Breast epithelium (tissue), 4 donors: ENCODE data around the gene SLC26A2. TPM values are rescaled to one million over a fixed set of nuclear protein-coding genes. Genes with fewer than 3 reads are reported as not detected.

Experiments
- DNase-seq, 2 donors: peaks; one replicate each; pipeline ENCODE4 v3.0.0-alpha.2; 2019; ENCODE audit warnings: low spot score in 2 of 2
- H3K27ac ChIP-seq, 2 donors: fragments of 200-600 bp; sonication (generic) in 1 of 2; one replicate each; pipeline ENCODE4 v1.5.1; 2016 to 2019; ENCODE audit warnings: mild to moderate bottlenecking in 1 of 2
- H3K27me3 ChIP-seq, 2 donors: fragments of 200-600 bp; sonication (generic) in 1 of 2; one replicate each; pipeline versions ENCODE4 v1.5.1 to v1.6.0; 2017 to 2019; ENCODE audit warnings: control low read depth in 1 of 2, mild to moderate bottlenecking in 1 of 2
- H3K36me3 ChIP-seq: fragments of 200-600 bp; one replicate; pipeline ENCODE4 v1.5.1; 2019
- H3K4me1 ChIP-seq, 2 donors: fragments of 200-600 bp; sonication (generic); one replicate each; pipeline ENCODE4 v1.5.1; 2016 to 2019; ENCODE audit warnings: control low read depth in 1 of 2
- H3K4me3 ChIP-seq, 3 donors: fragments of 200-600 bp; sonication (generic); 1 replicate in 2 of 3; 2 replicates in 1 of 3; pipeline ENCODE4 v1.5.1; 2016 to 2019; ENCODE audit warnings: mild to moderate bottlenecking in 3 of 3, moderate library complexity in 2 of 3
- H3K9me3 ChIP-seq, 2 donors: fragments of 200-600 bp; sonication (generic) in 1 of 2; one replicate each; pipeline ENCODE4 v1.5.1; 2016 to 2019; ENCODE audit warnings: control low read depth in 1 of 2
- POLR2A ChIP-seq: fragments of 450-650 bp; IDR thresholded peaks from one replicate; pipeline ENCODE4 v1.6.1; 2016; ENCODE audit warnings: antibody characterized with exemption, mild to moderate bottlenecking, moderate library complexity
- POLR2AphosphoS5 ChIP-seq, 3 donors: sonication (generic); formaldehyde crosslinking; IDR thresholded peaks; one replicate each; pipeline ENCODE4 v1.6.1; 2017; ENCODE audit warnings: antibody characterized with exemption in 3 of 3
- intact Hi-C: fragments of 100-400 bp; cut with DNase I; formaldehyde crosslinking; loops from one replicate; pipeline ENCODE4 v1.15.1; 2023; ENCODE audit warnings: low total_unique reads
- total RNA-seq, 3 donors: library from RNA; depleted of rRNA; stranded (reverse); fragments of >200 nt; gene quantifications; one replicate each; pipeline ENCODE4 v1.1.0, GENCODE V29; 2016
- TF ChIP-seq, protein P1 (sequence below), 3 donors: fragments of 450-650 bp; IDR thresholded peaks; one replicate each; pipeline ENCODE4 v1.5.1; 2016 to 2017; ENCODE audit warnings: antibody characterized with exemption in 3 of 3, mild to moderate bottlenecking in 3 of 3, moderate library complexity in 3 of 3

Gene SLC26A2
- total RNA-seq, 3 donors from 2014 or later, result 10.6 to 103 (median 30.2) TPM

DNA sequence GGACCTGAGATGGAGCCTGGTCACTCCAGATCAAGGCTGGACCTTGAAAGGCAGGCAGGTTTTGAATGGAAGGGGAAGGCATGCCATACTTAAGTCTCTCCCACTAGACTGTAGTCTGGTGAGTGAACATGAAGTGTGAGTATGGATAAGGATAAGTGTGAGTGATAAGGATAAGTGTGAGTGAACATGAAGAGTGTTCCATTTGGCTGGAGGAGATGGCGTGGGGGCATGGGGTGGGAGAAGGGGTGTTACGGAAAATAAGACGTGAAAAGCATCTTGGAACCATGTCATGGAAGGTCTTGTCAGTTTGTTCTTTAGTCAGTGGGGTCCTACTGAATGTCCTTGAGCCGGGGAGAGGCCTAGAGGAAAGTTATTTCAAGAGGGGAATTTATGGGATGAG lies 72.8 kb downstream of the SLC26A2 start:
- no peak overlapping the region for H3K27ac ChIP-seq
- no peaks in the 10 kb centered on the region for H3K4me1 ChIP-seq
- H3K9me3 ChIP-seq, result no peaks in the 10 kb centered on the region
- H3K36me3 ChIP-seq, result peaks cover 16% of the 10 kb centered on the region
- TF ChIP-seq POLR2AphosphoS5 (IDR thresholded peaks at IDR 0.05) (no peak), POLR2A (no peak)
- TF ChIP-seq, protein P1, sequence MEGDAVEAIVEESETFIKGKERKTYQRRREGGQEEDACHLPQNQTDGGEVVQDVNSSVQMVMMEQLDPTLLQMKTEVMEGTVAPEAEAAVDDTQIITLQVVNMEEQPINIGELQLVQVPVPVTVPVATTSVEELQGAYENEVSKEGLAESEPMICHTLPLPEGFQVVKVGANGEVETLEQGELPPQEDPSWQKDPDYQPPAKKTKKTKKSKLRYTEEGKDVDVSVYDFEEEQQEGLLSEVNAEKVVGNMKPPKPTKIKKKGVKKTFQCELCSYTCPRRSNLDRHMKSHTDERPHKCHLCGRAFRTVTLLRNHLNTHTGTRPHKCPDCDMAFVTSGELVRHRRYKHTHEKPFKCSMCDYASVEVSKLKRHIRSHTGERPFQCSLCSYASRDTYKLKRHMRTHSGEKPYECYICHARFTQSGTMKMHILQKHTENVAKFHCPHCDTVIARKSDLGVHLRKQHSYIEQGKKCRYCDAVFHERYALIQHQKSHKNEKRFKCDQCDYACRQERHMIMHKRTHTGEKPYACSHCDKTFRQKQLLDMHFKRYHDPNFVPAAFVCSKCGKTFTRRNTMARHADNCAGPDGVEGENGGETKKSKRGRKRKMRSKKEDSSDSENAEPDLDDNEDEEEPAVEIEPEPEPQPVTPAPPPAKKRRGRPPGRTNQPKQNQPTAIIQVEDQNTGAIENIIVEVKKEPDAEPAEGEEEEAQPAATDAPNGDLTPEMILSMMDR (IDR thresholded peaks at IDR 0.05), result no peak
- no peaks in the 10 kb centered on the region for H3K27me3 ChIP-seq
- H3K4me3 ChIP-seq, result no peak overlapping the region
- intact Hi-C loops, result no loop called here
- no peak for DNase-seq

DNA sequence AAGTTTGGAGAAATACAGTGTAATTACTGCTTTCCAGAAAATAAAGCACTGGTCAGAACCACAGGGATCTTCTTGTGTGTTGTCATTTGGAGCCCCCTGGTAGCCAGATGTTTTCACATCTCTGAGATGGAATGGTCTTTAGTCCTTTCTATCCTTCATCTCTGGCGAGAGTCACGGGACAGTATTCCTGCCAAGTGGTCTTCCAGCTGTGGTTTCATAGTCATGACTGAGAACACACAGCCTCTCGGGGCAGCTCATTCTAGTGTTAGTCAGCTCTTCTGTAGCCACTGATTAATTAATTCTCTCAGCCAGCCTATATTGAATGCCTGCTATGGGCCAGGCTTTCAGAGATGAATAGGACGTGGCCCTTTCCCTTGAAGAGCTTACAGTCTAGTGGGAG lies 74.1 kb downstream of the SLC26A2 start:
- no peaks in the 10 kb centered on the region for H3K4me1 ChIP-seq
- H3K27ac ChIP-seq, result no peak overlapping the region
- TF ChIP-seq, protein P1 (IDR thresholded peaks at IDR 0.05), result no peak
- no peak for TF ChIP-seq POLR2AphosphoS5 (IDR thresholded peaks at IDR 0.05)
- no peak for TF ChIP-seq POLR2A
- H3K4me3 ChIP-seq, result no peak overlapping the region
- H3K36me3 ChIP-seq, result peaks cover 16% of the 10 kb centered on the region
- intact Hi-C loops, result no loop called here
- no peaks in the 10 kb centered on the region for H3K9me3 ChIP-seq
- H3K27me3 ChIP-seq, result no peaks in the 10 kb centered on the region
- no peak for DNase-seq

DNA sequence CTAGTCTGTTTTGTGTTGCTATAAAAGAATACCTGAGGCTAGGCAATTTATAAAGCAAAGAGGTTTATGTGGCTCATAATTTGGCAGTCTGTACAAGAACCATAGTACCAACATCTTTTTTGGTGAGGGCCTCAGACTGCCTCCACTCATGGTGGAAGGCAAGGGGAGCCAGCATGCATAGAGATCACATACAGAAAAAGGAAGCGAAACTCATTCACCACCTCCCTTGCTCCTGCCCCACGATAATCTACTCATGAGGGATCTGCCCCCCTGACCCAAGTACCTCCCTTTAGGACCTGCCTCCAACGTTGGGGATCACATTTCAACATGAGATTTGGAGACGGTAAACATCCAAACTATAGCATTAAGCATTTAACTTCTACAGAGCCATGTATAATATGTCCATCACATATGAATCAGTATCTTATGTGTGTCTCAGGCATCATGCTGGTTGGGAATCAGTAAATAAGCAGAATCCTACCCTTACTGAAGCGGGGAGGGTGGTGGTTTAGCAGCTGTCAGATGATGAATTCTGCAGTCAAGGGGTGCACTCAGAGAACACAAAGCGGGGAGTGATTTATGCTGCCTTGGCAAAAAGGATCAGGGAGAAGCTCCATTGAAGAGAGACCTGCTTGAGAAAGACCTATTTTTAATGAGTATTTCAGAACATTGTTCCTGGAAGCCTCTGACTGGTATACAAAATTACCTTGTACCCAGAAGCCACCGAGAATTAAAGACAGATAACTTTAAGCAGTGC lies 74.8 kb downstream of the SLC26A2 start:
- TF ChIP-seq POLR2AphosphoS5 (IDR thresholded peaks at IDR 0.05) (no peak), POLR2A (no peak)
- TF ChIP-seq, protein P1 (IDR thresholded peaks at IDR 0.05), result no peak
- Histone ChIP-seq H3K4me3 (no peak overlapping the region), H3K9me3 (no peaks in the 10 kb centered on the region), H3K27ac (peak overlapping the region in 1 of 2 donors; percentile 2), H3K27me3 (no peaks in the 10 kb centered on the region), H3K4me1 (no peaks in the 10 kb centered on the region), H3K36me3 (peaks cover 16% of the 10 kb centered on the region)
- intact Hi-C loops, result no loop called here
- DNase-seq, result no peak

DNA sequence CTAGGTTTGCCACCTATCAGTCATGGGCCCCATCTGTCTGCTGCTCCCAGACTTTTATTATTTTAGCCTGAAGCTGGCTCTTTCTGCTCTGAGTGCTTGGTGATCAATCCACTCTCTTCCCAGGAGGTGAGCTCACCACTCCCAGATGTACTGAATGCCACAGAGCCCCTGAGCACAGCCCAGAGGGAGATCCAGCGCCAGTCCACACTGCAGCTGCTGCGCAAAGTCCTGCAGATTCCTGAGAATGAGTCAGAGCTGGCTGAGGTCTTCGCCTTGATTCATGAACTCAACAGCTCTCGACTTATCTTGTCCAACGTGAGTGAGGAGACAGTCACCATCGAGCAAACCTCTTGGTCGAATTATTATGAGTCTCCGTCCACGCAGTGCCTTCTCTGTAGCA lies 76.0 kb downstream of the SLC26A2 start:
- no peaks in the 10 kb centered on the region for H3K9me3 ChIP-seq
- intact Hi-C loops, result no loop called here
- no peak overlapping the region for H3K4me3 ChIP-seq
- peaks cover 16% of the 10 kb centered on the region for H3K36me3 ChIP-seq
- peak overlapping the region in 1 of 2 donors; percentile 31 for H3K27ac ChIP-seq
- no peak for DNase-seq
- no peak for TF ChIP-seq POLR2A
- TF ChIP-seq, protein P1 (IDR thresholded peaks at IDR 0.05), result no peak
- no peaks in the 10 kb centered on the region for H3K4me1 ChIP-seq
- no peaks in the 10 kb centered on the region for H3K27me3 ChIP-seq

Other genes starting within 250 kb of the SLC26A2 start
- gene PPARGC1B, start 230.4 kb upstream of the SLC26A2 start, total RNA-seq, result 1 to 10 TPM; 3.9 to 5.8 (median 4.7) TPM
- under 1 TPM in 2 of 3 donors, not detected in 1; under 0.01 to 0.15 TPM for gene PDE6A, start 16.0 kb upstream of the SLC26A2 start, total RNA-seq
- 10 to 100 TPM in 1 of 3 donors, 1 to 10 TPM in 2; 5.6 to 11.0 (median 5.6) TPM for gene TIGD6, start 39.9 kb downstream of the SLC26A2 start, total RNA-seq
- gene HMGXB3, start 40.0 kb downstream of the SLC26A2 start, total RNA-seq, result 10 to 100 TPM; 35.2 to 80.9 (median 57.7) TPM
- gene CSF1R, start 125.8 kb downstream of the SLC26A2 start, total RNA-seq, result 10 to 100 TPM; 11.5 to 79.0 (median 24.1) TPM
- gene PDGFRB, start 195.1 kb downstream of the SLC26A2 start, total RNA-seq, result 100 to 1,000 TPM in 2 of 3 donors, 10 to 100 TPM in 1; 53.7 to 243 (median 146) TPM
- gene CDX1, start 206.0 kb downstream of the SLC26A2 start, total RNA-seq, result 1 to 10 TPM in 1 of 3 donors, not detected in 2; 1.3 TPM
- gene SLC6A7, start 229.3 kb downstream of the SLC26A2 start, total RNA-seq, result under 1 TPM in 2 of 3 donors, not detected in 1; 0.15 to 0.16 TPM